ENCODE measurements around the gene GABARAP. TPM values are rescaled to one million over a fixed set of nuclear protein-coding genes. Genes with fewer than 3 reads are reported as not detected.
A peak's percentile ranks its signal among the peaks of the same experiment; 100 is the strongest.

The GABARAP gene
- total and polyA plus RNA-seq, 2 of the 13 experiments (the other 11 are each of a cell fraction or from before 2014, with no cell fraction given), result 161 to 310 TPM

- TF ChIP-seq CBX2 (IDR thresholded peaks at IDR 0.05; ENCODE audit: low read depth, low read length), result no peak
- TF ChIP-seq CBX2 (CRISPR knock-in tag; IDR thresholded peaks at IDR 0.05; ENCODE audit: low read depth), result no peak
- no peak for TF ChIP-seq TAF1 (CRISPR knock-in tag; IDR thresholded peaks at IDR 0.05)
- TF ChIP-seq ZBTB2 (CRISPR knock-in tag; IDR thresholded peaks at IDR 0.05; ENCODE audit: low read depth), result no peak
- no peak for TF ChIP-seq ZNF33B (CRISPR knock-in tag; IDR thresholded peaks at IDR 0.05)
- TF ChIP-seq REPIN1 (CRISPR knock-in tag; IDR thresholded peaks at IDR 0.05; ENCODE audit: borderline replicate concordance, low read depth), result 0 out of 2 replicates have a peak, but pooled peaks have one; percentile 8
- peak; percentile 76 for TF ChIP-seq CTCF (CRISPR knock-in tag; IDR thresholded peaks at IDR 0.05)
- no peak for TF ChIP-seq SRF (IDR thresholded peaks at IDR 0.05; ENCODE audit: low read depth, low read length)
- TF ChIP-seq ZBTB33 (CRISPR knock-in tag; IDR thresholded peaks at IDR 0.05), result peak; percentile 8; the same call in 1 of the 2 replicates
- no peak for TF ChIP-seq ZNF580 (CRISPR knock-in tag; IDR thresholded peaks at IDR 0.05; ENCODE audit: borderline replicate concordance, low read depth)
- TF ChIP-seq MED8 (CRISPR knock-in tag; IDR thresholded peaks at IDR 0.05; ENCODE audit: insufficient replicate concordance), result no peak
- no peak for TF ChIP-seq ZZZ3 (CRISPR knock-in tag; IDR thresholded peaks at IDR 0.05; ENCODE audit: borderline replicate concordance)
- TF ChIP-seq PBX2 (CRISPR knock-in tag; IDR thresholded peaks at IDR 0.05), result no peak
- 0 out of 4 replicates have a peak, but pooled peaks of 1 of the 2 experiments have one; percentile 37 for TF ChIP-seq POLR2A (IDR thresholded peaks at IDR 0.05; ENCODE audit: insufficient read depth in 1 of 2, low read depth in 2 of 2, low read length in 2 of 2)
- 0 out of 2 replicates have a peak, but pooled peaks have one; percentile 26 for TF ChIP-seq ZNF431 (CRISPR knock-in tag; IDR thresholded peaks at IDR 0.05; ENCODE audit: borderline replicate concordance, low read depth)
- no peak for TF ChIP-seq KAT2B (IDR thresholded peaks at IDR 0.05; ENCODE audit: borderline replicate concordance, low read depth, low read length)
- TF ChIP-seq SIX4 (CRISPR knock-in tag; IDR thresholded peaks at IDR 0.05), result no peak
- TF ChIP-seq RBAK (CRISPR knock-in tag; IDR thresholded peaks at IDR 0.05), result no peak
- peak; percentile 56 for TF ChIP-seq STAG1 (CRISPR knock-in tag; IDR thresholded peaks at IDR 0.05)
- TF ChIP-seq ZNF34 (CRISPR knock-in tag; IDR thresholded peaks at IDR 0.05; ENCODE audit: borderline replicate concordance), result no peak
- TF ChIP-seq ZNF30 (CRISPR knock-in tag; IDR thresholded peaks at IDR 0.05), result 0 out of 2 replicates have a peak, but pooled peaks have one; percentile 23
- no peak for TF ChIP-seq ZNF770 (CRISPR knock-in tag; IDR thresholded peaks at IDR 0.05)
Observed at GRCh38 chr17:7220593-7221277, 21.5 kb downstream of the GABARAP start (continued).
